NCI-H2081 (cell line): ENCODE results near the gene TMEM87B.
A peak's percentile ranks its signal among the peaks of the same experiment; 100 is the strongest.

Source experiments
- DNase-seq, 2 experiments: peaks; one replicate each; lab custom pipeline; 2025; lab: John Stamatoyannopoulos, UW

TMEM87B gene

DNA sequence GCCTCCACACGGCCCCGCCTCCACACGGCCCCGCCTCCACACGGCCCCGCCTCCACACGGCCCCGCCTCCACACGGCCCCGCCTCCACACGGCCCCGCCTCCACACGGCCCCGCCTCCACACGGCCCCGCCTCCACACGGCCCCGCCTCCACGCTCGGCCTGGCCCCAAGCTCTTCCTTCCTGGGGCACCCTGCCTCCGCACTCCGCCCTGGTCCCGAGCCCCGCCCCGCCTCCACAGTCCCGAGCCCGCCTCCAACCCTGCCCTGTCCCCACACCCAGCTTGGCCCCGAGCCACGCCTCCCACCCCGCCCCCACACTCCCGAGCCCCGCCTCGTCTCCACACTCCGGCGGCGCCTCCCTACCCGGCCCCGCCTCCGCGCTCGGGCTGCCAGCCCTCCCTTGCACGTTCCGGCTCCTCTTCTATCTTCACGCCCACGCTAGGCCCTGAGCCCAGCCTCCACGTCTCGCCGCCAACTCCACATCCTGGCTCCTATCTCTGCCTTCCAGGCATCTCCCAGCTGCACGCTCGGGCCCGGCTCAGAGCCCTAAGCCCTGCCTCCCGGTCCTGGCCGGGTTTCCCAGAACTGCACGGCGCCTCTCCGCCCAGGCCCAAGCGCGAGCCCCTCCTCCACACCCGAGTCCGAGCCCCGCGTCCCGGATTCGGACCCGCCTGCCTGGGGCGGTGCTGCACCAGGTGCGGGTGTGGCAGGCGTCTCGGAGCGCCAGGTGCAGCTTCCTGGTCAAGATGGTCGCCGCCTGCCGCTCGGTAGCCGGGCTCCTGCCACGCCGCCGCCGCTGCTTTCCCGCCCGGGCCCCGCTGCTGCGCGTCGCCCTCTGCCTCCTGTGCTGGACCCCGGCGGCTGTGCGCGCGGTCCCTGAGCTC lies at the start of gene TMEM87B:
TSS of gene TMEM87B (plus strand) at position 423 of the 883 bp plus-strand sequence. CDS start at position 746, 323 bp downstream.
- peak; percentile 94 to 96 for DNase-seq

DNA sequence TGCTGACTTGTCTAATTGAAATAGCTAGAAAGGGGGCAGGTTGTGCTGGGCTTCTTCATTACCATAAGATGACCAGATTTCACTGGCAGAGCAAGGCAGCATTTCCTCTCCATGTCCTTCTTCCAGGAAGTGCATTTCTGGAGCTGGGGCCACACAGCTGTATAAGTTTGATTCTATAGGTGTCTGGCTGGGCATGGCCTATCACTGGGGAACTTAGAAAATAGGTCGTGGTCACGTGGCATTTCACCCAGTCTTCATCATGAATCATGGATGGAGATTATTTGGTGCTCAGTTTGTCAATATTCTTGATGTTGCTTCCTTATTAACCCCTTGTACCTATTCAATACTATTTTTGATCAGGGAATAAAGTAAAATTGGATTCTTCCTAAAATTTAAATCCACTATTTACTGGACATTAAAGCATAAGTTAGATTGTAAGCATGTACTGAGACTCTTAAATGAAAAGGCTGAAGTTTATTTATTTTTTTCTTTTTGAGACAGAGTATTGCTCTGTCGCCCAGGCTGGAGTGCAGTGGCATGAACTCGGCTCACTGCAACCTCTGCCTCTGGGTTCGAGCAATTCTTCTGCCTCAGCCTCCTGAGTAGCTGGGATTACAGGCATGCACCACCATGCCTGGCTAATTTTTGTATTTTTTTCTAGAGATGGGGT lies 49.5 kb upstream of the TMEM87B start:
- DNase-seq = no peak

GRCh38 chr2:112006076-112006410 lies 49.0 kb upstream of the TMEM87B start:
- DNase-seq = no peak

DNA sequence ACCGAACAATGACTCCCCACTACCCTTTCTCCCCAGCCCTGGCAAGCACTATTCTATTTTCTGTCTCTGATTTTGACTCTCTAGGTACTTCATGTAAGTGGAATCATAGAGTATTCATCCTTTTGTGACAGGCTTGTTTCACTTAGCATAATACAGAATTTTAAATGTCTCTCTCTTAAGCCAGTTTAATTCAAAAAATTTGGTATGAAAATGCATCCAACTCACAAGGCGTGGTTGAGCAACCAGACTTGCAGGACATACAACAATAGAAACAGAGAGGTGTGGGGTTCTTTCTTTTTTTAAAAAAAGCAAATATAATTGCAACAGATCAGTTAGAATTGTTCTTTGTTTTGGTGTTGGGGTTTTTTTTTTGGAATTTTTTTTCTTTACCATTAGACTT lies 47.6 kb upstream of the TMEM87B start:
- no peak for DNase-seq

DNA sequence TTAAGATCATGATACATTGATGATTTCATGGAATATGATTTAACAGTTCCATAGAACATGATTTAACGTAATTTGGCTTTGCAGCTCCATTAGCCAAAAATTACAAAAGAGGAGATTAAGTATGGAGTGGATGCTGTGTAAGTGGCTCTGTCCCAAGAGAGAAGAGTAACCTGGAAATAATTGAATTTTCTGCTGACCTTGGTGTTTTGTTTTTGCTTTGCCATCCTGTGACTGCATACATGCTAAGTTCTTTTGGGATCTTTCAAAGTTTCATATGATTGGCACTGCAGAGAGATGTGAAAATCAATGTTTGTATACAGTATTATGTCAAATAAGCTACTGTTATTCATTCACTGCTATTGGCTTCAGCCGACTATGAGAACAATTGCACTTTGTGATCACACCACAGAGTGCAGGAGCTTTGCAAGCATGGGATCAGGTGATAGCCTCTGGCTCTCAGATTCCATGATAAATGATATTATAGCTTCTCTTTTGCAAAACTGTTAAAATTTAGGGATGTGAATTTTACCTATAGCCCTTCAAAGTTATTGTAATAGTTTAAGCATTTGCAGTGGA lies 46.1 kb upstream of the TMEM87B start:
- no peak for DNase-seq

GRCh38 chr2:112010751-112011150 lies 44.3 kb upstream of the TMEM87B start:
- no peak for DNase-seq

GRCh38 chr2:112012556-112012955 lies 42.5 kb upstream of the TMEM87B start:
- no peak for DNase-seq

GRCh38 chr2:112018846-112019245 lies 36.2 kb upstream of the TMEM87B start:
- no peak for DNase-seq

- DNase-seq = no peak
Observed at GRCh38 chr2:112019569-112019982, 35.5 kb upstream of the TMEM87B start.

DNA sequence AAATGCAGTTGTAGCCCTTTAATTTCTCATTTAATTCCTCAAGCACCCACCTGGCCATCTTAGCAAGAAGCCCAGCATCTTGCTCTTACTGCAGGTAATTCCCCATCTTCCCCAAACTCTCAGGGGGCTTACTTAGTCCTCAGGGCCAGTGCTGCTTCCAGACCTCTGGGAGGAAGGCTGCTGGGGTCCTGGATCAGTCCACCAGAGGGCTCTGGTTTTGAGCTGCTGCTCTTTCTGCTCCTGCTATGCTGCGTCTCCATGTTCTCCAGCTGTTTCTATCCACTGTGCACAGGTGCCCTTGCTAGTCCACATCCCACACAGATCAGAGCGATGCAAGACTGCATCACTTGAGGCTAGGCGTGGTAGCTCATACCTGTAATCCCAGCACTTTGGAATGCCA lies 34.5 kb upstream of the TMEM87B start:
- no peak for DNase-seq

GRCh38 chr2:112021290-112021689 lies 33.8 kb upstream of the TMEM87B start:
- no peak for DNase-seq

GRCh38 chr2:112021781-112022231 lies 33.3 kb upstream of the TMEM87B start:
- DNase-seq = no peak

- no peak for DNase-seq
Observed at GRCh38 chr2:112023707-112024106, 31.4 kb upstream of the TMEM87B start.

DNA sequence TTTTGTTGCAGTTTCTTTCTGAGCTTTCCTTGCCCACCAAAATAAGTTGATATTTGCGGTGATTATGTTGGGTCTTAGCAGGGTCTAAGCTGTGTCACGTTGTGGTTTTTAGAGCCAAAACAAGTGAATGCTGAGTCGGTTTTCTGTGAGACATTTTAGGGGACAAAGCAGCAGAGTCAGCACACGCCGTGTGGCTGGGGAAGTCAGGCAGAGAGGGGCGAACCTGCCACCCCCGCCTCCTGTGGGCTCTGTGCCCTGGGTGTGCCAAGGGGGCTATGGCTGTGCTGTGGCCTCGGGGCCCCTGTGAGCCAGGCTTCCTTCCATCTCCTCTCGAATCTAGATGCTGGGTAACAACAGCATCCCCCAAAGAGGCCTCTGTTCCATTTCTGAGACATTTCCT lies 30.8 kb upstream of the TMEM87B start:
- no peak for DNase-seq

DNA sequence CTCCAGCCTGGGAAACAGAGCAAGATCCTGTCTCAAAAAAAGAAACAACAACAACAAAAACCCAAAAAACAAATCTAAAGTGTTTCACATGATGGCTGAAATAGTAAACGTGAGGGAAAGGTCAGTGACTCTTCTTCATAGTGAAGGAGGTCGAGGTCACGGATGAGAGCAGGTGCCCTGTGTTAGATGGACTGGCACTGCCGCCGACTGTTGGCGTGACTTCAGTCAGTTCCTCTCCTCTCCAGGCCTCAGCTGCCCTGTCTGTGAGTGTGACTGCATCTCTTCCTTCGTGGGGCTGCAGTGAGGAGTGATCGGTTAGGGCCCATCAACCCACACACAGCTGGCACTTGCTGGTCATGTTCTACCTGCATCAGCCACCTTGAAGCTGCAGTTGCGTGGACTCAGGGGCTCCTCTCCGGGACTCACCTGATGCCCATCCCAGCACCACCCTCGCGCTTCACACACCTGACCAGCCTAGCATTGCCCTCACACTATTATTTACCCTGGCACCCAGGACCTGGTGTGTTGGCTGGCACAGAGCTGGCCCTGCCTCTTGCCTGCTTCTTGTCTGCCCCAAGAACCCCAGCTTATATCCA lies 30.1 kb upstream of the TMEM87B start:
- DNase-seq = no peak

DNA sequence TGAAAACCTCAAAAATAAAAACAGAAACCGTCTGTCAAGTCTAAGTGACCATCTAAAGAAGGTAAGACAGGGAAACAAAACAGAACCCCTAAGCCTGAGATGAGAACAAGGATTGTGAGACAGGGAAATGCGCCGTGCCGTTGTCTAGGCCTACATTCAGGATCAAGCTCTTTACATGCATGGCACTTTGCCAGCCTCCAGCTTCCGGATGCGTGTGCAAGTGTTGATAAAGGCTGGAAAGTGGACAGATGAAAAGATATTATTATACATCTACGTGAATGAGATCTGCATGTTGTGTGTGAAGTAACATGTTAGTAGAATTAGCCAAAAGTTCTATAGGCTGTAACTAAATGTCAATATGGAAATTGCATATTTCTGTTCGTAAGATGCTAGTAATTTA lies 28.6 kb upstream of the TMEM87B start:
- DNase-seq = peak in 1 of 2 experiments; percentile 5

DNA sequence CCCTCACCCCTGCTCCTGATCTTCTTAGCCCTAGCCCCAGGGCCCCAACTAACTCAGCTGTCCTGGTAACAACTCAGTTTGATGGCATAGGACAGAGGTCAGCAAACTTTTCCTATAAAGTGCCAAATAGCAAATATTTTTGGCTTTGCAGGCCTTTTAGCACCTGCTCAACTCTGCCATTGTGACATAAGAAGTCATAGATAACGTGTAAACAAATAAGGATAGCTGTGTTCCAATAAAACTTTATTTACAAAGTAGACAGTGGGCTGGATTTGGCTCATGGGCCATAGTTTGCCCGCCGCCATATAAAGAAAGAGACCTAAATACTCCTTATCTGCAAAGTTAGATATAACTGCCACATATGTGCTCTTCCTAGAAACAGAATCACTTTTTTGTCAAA lies 27.3 kb upstream of the TMEM87B start:
- no peak for DNase-seq

DNA sequence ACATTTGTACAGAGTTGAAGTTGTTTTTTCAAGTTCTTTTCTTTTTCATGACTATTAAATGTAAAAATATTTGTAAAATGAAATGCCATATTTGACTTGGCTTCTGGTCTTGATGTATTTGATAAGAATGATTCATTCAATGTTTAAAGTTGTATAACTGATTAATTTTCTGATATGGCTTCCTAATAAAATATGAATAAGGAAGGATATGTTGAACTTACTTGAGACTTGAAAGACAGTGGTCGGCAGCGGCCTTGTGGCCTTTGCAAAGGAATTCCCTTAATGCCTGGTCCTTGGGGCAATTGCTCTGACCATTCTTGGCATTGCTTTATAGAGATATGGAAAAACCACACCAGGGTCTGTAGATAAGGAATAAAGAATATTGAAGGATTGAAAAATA lies 25.9 kb upstream of the TMEM87B start:
- DNase-seq = no peak

DNA sequence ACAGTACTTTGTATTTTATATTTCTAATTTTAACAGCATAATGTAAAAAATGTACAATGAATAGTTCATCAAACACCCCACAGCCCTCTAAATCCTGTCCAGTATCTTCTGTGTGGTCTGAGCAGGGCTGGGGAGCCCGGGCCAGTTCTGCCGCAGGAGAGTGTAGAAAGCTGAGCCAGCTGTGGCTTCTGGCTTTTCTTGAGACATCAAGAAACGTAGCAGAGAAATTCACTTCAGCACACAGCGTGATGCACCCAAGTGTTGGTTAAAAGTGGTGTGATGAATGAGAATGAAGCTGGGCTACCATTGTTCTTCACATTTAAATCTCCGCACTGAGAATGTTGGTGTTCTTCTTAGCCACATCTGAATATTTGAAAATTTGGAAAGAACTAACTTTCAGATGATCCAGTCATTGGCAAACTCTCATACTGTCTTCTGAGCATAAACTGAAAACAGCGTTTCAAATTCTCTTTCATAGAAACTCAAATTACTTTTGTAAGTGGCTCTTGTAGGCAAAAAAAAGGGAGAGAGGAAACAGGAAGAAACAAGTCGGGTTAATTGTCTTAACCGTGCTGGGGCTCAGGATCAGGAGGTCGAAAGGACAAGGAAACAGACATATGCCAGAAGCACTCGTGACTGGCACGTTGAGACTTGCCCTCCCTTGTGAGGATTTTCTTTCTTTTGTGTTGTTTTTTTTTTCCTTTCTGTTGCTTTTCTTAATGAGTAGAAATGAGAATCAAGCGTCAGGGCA lies 23.4 kb upstream of the TMEM87B start:
- DNase-seq = no peak

DNA sequence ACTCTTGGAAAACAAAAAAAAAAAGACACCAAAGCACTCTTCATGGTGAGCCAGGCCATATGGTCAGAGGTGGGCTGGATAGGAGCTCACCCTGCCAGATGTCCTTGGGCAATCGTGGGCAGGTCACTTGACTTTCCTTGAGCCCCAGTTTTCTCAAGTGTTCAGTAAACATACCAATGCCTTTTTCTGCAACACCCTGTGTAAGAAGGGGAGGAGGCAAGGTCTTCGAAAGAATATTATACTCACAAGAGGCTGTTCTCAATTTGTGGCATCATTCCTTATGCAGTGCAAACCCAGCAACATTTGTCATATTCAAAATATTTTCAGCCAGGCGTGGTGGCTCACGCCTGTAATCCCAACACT lies 22.9 kb upstream of the TMEM87B start:
- no peak for DNase-seq

DNA sequence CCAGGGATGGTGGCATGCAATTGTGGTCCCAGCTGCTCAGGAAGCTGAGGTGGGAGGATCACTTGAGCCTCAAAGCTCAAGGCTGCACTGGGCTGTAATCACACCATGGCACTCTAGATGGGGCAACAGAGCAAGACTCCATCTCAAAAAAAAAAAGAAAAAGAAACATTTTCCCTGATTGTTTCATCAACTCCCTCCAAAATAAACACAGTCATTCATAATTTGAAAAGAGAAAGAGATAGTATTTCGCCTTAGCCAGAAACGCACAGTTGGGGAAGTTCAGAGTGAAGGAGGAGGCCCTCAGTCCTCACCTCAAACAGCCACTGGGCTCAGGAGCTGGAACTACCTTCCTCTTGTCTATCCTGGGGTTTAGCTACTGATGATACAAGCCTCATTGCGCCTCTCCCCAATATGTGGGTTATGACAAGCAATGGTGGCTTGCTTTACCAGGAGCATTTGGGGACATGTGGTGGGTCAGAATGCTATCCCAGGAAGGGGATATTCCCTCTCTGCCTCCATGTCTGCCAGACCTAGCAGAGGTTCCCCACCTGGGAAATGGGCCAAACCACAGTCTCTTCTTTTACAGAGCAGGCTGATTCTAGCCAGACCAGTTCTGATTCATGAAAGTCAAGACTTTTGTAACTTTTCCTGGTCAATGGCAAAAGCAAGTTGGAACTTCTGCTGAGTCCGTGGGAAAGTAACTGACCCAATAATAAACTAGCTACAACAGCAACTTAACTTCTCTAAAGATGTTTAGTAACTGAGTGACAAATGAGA lies 22.2 kb upstream of the TMEM87B start:
- no peak for DNase-seq
